Colonic mucosa (tissue), 4 donors: ENCODE measurements around the gene PNPLA2. TPM values are rescaled to one million over a fixed set of nuclear protein-coding genes. Genes with fewer than 3 reads are reported as not detected.

Experiments used
- DNase-seq: peaks from one replicate; pipeline ENCODE4 v3.0.0-alpha.2; 2020
- H3K27ac ChIP-seq: fragments of 200-600 bp; one replicate; pipeline ENCODE4 v1.8.0; 2021
- H3K27me3 ChIP-seq: fragments of 200-600 bp; one replicate; pipeline ENCODE4 v1.8.0; 2021
- H3K36me3 ChIP-seq: fragments of 200-600 bp; one replicate; pipeline ENCODE4 v1.8.0; 2021
- H3K4me1 ChIP-seq: fragments of 200-600 bp; one replicate; pipeline ENCODE4 v1.8.0; 2021; ENCODE audit warnings: mild to moderate bottlenecking
- H3K4me3 ChIP-seq: fragments of 200-600 bp; one replicate; pipeline ENCODE4 v1.8.0; 2021
- H3K9ac ChIP-seq, 2 donors: one replicate each; pipeline ENCODE4 v1.7.0; 2013; ENCODE audit warnings: control low read depth in 2 of 2, low read depth in 2 of 2, low read length in 2 of 2
- H3K9me3 ChIP-seq: fragments of 200-600 bp; one replicate; pipeline ENCODE4 v1.8.0; 2021
- CTCF ChIP-seq: fragments of 200-600 bp; IDR thresholded peaks from one replicate; pipeline ENCODE4 v1.8.0; 2022; ENCODE audit warnings: antibody characterized with exemption, mild to moderate bottlenecking
- intact Hi-C: fragments of 100-400 bp; cut with DNase I; formaldehyde crosslinking; loops from one replicate; pipeline ENCODE4 v1.14.1; 2022
- total RNA-seq, 2 donors: library from RNA; stranded (reverse); fragmentation: NEBNext Ultra II Directional in 1 of 2; extraction: Animal tissue kit (Norgen Biotek cat#: 25700) in 1 of 2; gene quantifications; one replicate each; pipeline ENCODE4 v1.2.1, GENCODE V29; 2021
- donor health status: healthy.
- donor health status: DM: no; HTN: no; CAD: no.
- donor health status: DM: no; HTN: no; CAD: no.

Gene PNPLA2
- total RNA-seq, 2 donors from 2014 or later: 139 to 155 TPM

- H3K4me3 ChIP-seq: no peak overlapping the region
- intact Hi-C loops: no loop called here
- H3K9ac ChIP-seq: no peak overlapping the region
- H3K36me3 ChIP-seq: no peaks in the 10 kb centered on the region
- no peak overlapping the region for H3K27ac ChIP-seq
- no peaks in the 10 kb centered on the region for H3K27me3 ChIP-seq
- TF ChIP-seq CTCF: no peak
- no peaks in the 10 kb centered on the region for H3K9me3 ChIP-seq
- DNase-seq: no peak
- no peaks in the 10 kb centered on the region for H3K4me1 ChIP-seq
Observed at GRCh38 chr11:871472-871871, 52.8 kb downstream of the PNPLA2 start.

- Histone ChIP-seq H3K36me3 (no peaks in the 10 kb centered on the region), H3K4me3 (no peak overlapping the region), H3K27me3 (no peaks in the 10 kb centered on the region), H3K9me3 (no peaks in the 10 kb centered on the region), H3K4me1 (no peaks in the 10 kb centered on the region), H3K27ac (no peak overlapping the region), H3K9ac (no peak overlapping the region)
- DNase-seq: no peak
- intact Hi-C loops: no loop called here
- no peak for TF ChIP-seq CTCF
Observed at GRCh38 chr11:872799-873198, 54.1 kb downstream of the PNPLA2 start.

- Histone ChIP-seq H3K27me3 (no peaks in the 10 kb centered on the region), H3K9me3 (no peaks in the 10 kb centered on the region), H3K36me3 (no peaks in the 10 kb centered on the region), H3K4me3 (no peak overlapping the region), H3K27ac (no peak overlapping the region), H3K4me1 (no peaks in the 10 kb centered on the region), H3K9ac (no peak overlapping the region)
- no peak for DNase-seq
- intact Hi-C loops: no loop called here
- no peak for TF ChIP-seq CTCF
Observed at GRCh38 chr11:873706-874105, 55.0 kb downstream of the PNPLA2 start.

Other genes starting within 250 kb of the PNPLA2 start
- gene PHRF1, start 242.4 kb upstream of the PNPLA2 start, total RNA-seq: 10 to 100 TPM; 29.4 to 41.9 TPM
- 10 to 100 TPM; 22.1 to 25.6 TPM for gene IRF7, start 203.0 kb upstream of the PNPLA2 start, total RNA-seq
- gene CDHR5, start 194.0 kb upstream of the PNPLA2 start, total RNA-seq: 100 to 1,000 TPM; 140 to 310 TPM
- gene SCT, start 191.7 kb upstream of the PNPLA2 start, total RNA-seq: 1 to 10 TPM; 1.1 to 3.2 TPM
- gene DRD4, start 181.6 kb upstream of the PNPLA2 start, total RNA-seq: under 1 TPM; 0.69 to 0.79 TPM
- gene DEAF1, start 123.7 kb upstream of the PNPLA2 start, total RNA-seq: 10 to 100 TPM; 21.7 to 25.8 TPM
- 10 to 100 TPM; 18.4 to 36.6 TPM for gene TMEM80, start 123.1 kb upstream of the PNPLA2 start, total RNA-seq
- gene EPS8L2, start 112.7 kb upstream of the PNPLA2 start, total RNA-seq: 100 to 1,000 TPM; 192 to 254 TPM
- 100 to 1,000 TPM; 195 to 274 TPM for gene TALDO1, start 71.5 kb upstream of the PNPLA2 start, total RNA-seq
- 10 to 100 TPM; 39.9 to 84.9 TPM for gene GATD1, start 41.4 kb upstream of the PNPLA2 start, total RNA-seq
- under 1 TPM; 0.35 to 0.40 TPM for gene CEND1, start 28.8 kb upstream of the PNPLA2 start, total RNA-seq
- 10 to 100 TPM; 31.8 to 37.7 TPM for gene SLC25A22, start 20.6 kb upstream of the PNPLA2 start, total RNA-seq
- 10 to 100 TPM; 17.7 to 47.5 TPM for gene PIDD1, start 13.7 kb upstream of the PNPLA2 start, total RNA-seq
- 1,000 to 10,000 TPM; 2,068 to 2,303 TPM for gene RPLP2, start 8.9 kb upstream of the PNPLA2 start, total RNA-seq
- 100 to 1,000 TPM in 1 of 2 donors, 10 to 100 TPM in 1; 97.3 to 108 TPM for gene CRACR2B, start 9.0 kb downstream of the PNPLA2 start, total RNA-seq
- 100 to 1,000 TPM; 371 to 396 TPM for gene CD151, start 14.0 kb downstream of the PNPLA2 start, total RNA-seq
- 100 to 1,000 TPM in 1 of 2 donors, 10 to 100 TPM in 1; 77.4 to 181 TPM for gene POLR2L, start 23.6 kb downstream of the PNPLA2 start, total RNA-seq
- gene TSPAN4, start 23.9 kb downstream of the PNPLA2 start, total RNA-seq: 10 to 100 TPM; 12.1 to 12.7 TPM
- 100 to 1,000 TPM in 1 of 2 donors, 10 to 100 TPM in 1; 46.4 to 113 TPM for gene CHID1, start 91.9 kb downstream of the PNPLA2 start, total RNA-seq
- gene AP2A2, start 107.0 kb downstream of the PNPLA2 start, total RNA-seq: 10 to 100 TPM; 69.4 to 72.5 TPM
- under 1 TPM in 1 of 2 donors, not detected in 1; 0.10 TPM for gene MUC6, start 217.8 kb downstream of the PNPLA2 start, total RNA-seq